NCI-H526 (cell line): ENCODE measurements around the gene MAML3.

ENCODE experiments used
- DNase-seq, 2 experiments: peaks; one replicate each; lab custom pipeline; 2025; lab: John Stamatoyannopoulos, UW

The MAML3 gene

DNA sequence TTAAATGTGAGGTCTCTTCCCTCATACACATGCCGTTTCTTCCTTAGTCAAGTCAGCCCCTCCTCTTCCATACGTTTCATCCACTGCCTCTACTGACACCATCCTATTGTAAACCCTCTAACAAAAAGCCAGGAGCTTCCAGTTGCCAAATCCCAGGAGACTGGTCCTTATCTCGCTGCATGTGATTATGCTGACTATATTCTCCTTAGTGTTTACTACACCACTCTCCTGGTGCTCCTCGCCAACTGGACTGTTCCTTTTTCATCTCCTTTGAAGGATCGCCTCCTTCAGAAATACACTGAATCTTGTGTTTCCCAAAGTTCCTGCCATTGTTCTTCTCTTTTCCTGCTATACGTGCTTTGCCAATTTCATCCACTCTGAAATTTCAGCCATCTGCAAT lies 27.7 kb downstream of the MAML3 start:
- no peak for DNase-seq

DNA sequence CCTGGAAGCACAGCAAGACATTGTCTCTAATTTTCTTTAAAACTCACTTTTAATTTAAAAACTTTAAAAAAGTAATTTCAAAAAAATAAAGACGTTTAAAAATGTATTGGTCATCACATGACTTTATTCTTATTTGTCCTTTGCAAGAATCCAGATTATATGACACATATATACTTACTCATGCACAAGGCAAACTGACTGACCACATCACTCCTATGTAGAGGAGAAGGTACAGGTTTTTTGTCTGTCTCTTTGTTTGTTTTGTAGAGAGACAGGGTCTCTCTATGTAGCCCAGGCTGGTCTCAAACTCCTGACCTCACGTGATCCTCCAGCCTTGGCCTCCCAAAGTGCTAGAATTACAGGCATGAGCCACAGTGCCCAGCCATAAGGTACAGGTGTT lies 28.6 kb downstream of the MAML3 start:
- no peak for DNase-seq

DNA sequence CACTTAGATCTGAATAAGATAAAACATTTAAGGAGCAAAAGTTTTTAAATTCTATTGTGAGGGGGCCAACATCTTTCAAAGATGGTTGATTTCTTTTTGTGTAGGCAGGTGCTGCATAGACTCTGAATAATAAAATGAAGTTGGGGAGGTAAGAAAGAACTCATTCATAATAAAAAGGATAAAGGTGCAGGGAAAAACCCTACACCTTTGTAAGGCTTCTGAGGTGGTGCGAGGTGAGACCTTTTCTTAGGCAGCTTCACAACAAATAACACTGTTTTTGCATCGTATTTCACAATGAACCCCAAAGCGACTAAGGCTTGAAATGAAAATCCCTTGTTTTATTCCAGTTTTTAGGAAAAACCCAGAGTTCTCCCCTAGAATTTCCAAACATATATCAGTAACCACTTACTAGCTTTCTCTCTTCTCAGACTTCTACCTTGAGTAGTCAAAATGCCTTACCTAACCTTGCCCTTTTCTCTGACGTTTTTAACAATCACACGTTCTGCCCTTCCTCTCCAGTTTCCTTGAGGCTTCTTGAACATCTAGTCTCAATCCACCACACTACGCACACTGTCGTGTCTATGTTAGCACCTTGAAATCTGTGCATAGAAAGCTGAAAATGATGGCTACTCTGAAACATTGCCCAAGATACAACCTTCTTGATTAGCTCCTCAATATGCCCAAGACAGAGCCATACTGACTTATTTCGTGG lies 30.2 kb downstream of the MAML3 start:
- DNase-seq: no peak

DNA sequence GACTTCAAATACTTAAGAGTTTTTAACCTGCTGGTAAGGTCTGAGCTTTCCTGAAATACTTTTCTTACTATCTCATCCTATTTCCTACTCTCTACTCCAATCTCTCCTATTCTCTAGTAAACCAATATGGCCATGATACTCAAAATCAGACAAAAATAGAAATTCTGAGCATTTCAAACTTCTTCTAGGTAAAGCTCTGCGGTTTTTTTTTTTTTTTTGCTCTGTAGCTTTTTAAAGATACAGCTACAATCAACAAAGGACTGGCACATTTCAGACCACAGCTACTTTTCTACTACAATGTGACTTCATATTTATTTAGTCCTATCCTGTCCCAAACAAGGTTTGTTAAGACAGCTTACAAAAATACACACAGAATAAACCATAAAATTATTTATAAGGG lies 31.1 kb downstream of the MAML3 start:
- no peak for DNase-seq

- DNase-seq: no peak
Observed at GRCh38 chr4:140121646-140122045, 32.3 kb downstream of the MAML3 start.

- DNase-seq: no peak
Observed at GRCh38 chr4:140118931-140119640, 34.9 kb downstream of the MAML3 start.

DNA sequence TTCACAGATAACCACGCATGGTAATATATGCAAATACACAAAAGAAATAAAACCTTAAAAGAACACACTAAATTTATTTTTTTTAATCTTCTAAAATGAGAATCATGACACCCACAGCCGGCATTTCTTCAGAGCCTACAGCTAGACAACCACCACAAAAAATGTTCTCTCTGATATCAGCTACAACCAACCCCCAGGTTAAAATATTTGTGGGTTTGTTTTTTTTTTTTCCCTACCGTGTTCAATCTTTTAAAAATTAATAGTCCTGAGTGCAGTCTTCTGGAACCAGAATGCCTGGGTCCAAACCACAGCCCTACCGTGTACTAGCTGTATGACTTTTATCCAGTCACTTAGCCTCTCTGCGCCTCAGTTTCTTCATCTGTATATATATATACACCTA lies 36.0 kb downstream of the MAML3 start:
- no peak for DNase-seq

DNA sequence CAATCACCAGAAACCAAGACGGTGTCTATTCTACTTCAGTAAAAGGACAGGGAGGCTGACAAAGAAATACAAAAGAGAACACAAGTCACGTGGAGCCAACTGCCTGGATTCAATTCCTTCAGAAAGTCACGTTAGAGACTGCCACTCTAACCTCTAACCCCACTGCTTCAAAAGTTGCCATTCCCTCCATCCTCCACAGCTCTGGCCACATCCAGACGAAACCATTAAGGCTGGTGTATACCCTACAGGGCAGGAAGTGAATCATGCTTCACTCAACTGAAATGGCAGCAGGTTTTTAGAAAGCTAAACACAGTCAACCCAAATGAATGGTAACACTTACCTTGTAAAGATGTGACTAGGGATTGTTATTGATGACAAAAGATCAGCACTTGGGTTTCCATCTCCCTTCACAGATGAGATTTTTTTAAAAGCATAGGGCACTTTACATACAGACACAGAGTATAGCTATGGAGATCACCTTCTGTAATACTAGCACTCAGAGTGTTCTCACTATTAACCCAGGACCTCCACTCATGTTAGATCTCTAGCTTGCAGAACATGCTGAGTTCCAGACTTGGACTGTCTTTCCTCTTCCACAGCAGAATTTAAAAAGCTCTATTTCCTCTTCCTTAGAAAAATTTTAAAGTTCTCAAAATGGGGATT lies 37.4 kb downstream of the MAML3 start:
- DNase-seq: no peak

GRCh38 chr4:140115140-140115539 lies 38.8 kb downstream of the MAML3 start:
- peak; percentile 58 to 72 for DNase-seq

- DNase-seq: no peak
Observed at GRCh38 chr4:140113653-140114052, 40.3 kb downstream of the MAML3 start.

- no peak for DNase-seq
Observed at GRCh38 chr4:140112576-140112975, 41.4 kb downstream of the MAML3 start.

- DNase-seq: no peak
Observed at GRCh38 chr4:140111256-140111655, 42.7 kb downstream of the MAML3 start.

GRCh38 chr4:140110542-140111215 lies 43.3 kb downstream of the MAML3 start:
- DNase-seq: no peak

GRCh38 chr4:140109737-140110136 lies 44.2 kb downstream of the MAML3 start:
- DNase-seq: peak in 1 of 2 experiments; percentile 42

- DNase-seq: no peak
Observed at GRCh38 chr4:140109292-140109691, 44.7 kb downstream of the MAML3 start.

- no peak for DNase-seq
Observed at GRCh38 chr4:140108713-140109230, 45.2 kb downstream of the MAML3 start.

GRCh38 chr4:140108243-140108642 lies 45.7 kb downstream of the MAML3 start:
- DNase-seq: no peak

DNA sequence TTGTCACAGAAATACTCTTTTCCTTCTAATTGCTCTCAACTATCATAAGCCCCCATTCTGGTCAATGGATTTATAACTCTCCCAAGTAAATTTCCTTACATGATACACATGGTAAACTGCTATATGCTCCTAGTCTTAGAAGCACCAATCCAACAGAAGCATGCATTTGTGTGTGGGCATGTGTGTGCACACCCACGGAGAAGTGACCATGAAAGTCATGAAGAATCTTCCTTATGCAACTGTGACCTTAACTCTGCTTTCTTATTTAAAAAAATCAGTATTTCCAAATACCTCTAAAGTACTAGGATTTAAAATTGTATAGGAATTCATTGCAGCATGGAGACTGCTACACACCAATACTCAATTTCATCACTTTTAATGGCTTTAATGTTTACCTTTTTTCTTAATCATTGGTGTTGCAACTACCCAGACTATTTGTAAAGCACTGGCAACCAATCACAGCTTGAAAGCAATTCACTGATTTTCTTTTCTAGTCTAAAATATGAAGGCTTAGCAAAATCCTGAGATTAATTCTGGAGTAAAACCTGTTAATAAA lies 47.6 kb downstream of the MAML3 start:
- DNase-seq: no peak

DNA sequence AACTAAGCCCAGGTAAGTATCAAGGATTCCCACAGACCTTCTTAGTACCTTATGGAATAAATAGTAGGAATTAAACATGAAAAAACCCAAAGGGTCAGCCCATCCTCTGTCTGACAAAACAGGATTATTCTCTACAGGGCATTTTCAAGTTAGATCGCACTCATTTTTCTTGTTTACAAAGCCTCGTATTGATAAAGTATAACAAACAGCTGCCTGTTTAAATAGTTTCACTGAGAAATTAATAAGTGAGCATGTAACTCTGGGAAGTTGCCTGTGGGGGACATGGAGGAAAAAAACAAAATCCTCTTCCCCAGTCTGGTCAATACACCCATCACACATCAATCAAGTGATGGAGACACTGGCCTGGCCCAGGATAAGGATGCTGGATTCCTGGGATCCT lies 48.5 kb downstream of the MAML3 start:
- DNase-seq: no peak

DNA sequence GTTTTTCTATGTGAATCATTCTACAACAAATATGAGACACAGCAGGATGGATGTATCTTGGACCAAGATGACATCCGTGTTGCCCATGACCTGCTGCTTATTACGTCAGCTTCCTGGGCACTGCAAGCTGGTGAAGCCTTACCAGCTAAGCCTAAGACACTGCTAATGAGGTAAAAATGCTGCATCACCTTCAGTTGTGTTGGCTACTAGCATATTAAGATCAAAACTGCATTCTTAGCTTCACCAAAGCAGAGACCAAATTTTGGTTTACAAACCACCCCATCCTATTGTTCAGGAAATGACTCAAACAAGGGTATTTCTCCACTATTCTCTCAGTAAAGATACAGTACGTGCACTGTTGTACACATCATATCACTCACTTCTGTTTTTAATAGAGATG lies 50.3 kb downstream of the MAML3 start:
- DNase-seq: no peak

DNA sequence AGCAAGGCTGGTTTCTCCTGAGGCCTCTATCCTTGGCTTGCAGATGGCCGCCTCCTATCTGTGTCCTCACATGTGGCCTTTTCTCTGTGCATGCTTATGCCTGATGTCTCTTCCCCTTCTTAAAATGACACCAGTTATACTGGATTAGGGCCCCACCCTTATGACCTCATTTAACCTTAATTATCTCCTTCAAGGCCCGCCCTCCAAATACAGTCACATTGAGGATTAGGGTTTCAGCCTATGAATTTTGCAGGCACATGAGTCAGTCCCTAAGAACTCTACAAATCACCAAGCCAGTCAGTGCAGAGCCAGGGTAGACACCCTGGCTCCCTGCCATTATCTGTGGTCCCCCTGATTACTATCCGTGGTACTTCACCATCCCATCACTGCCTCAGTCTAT lies 51.6 kb downstream of the MAML3 start:
- no peak for DNase-seq

DNA sequence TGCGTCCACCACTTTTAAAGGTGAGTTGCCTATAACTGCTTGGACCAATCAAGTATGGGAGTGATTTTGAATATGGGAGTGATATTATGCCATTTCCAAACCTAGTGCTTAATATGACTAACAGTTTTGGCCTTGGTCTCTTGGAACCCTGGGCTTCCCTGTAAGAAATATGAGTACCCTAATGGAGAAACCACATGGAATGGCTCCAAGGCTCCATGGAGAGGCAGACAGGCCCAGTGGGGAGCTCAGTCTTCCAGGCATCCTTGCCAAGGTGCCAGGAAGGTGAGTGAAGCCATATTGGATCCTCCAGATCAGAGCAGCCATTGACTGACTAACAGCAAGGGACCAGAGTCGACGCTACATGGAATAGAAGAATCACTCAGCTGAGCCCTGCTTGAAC lies 53.2 kb downstream of the MAML3 start:
- DNase-seq: no peak
